Mesendoderm (in vitro differentiated cells): ENCODE data around the gene EFCAB14.
"Not testable (repeated sequence)": the region's sequence is repeated elsewhere in the genome, so short reads cannot be mapped to it uniquely, and the experiment has no call there.

ENCODE experiments used
- DNase-seq: peaks from one replicate; pipeline ENCODE4 v3.0.0; 2013
- H2AK5ac ChIP-seq: 2 replicates; pipeline ENCODE4 v1.6.1; 2013; ENCODE audit warnings: low read length, inconsistent platforms
- H2BK120ac ChIP-seq: 2 replicates; pipeline ENCODE4 v1.6.1; 2013; ENCODE audit warnings: low read depth, mild to moderate bottlenecking, low read length, moderate library complexity, mixed read lengths
- H2BK15ac ChIP-seq: replicated peaks from 2 replicates; pipeline ENCODE4 v1.6.1; 2013; ENCODE audit warnings: low read depth, mild to moderate bottlenecking, moderate library complexity
- H2BK5ac ChIP-seq: 2 replicates; pipeline ENCODE4 v1.6.1; 2013; ENCODE audit warnings: low read length, inconsistent platforms
- H3K18ac ChIP-seq: 2 replicates; pipeline ENCODE4 v1.6.1; 2013; ENCODE audit warnings: mild to moderate bottlenecking, low read length, mixed read lengths
- H3K23ac ChIP-seq: one replicate; pipeline ENCODE4 v1.6.1; 2013; ENCODE audit warnings: low read length
- H3K27ac ChIP-seq: 2 replicates; pipeline ENCODE4 v1.5.1; 2013; ENCODE audit warnings: low read depth, mild to moderate bottlenecking, inconsistent platforms, low read length, moderate library complexity
- H3K27me3 ChIP-seq: 2 replicates; pipeline ENCODE4 v1.6.1; 2013; ENCODE audit warnings: low read length, control low read depth, mild to moderate bottlenecking, inconsistent platforms; ENCODE audit not compliant: insufficient read depth, poor library complexity
- H3K36me3 ChIP-seq: 2 replicates; pipeline ENCODE4 v1.6.1; 2013; ENCODE audit warnings: low read length, inconsistent platforms; ENCODE audit not compliant: control insufficient read depth, insufficient read depth
- H3K4ac ChIP-seq: one replicate; pipeline ENCODE4 v1.6.1; 2013; ENCODE audit warnings: low read depth, mild to moderate bottlenecking, low read length, moderate library complexity
- H3K4me1 ChIP-seq: 2 replicates; pipeline ENCODE4 v1.6.1; 2013; ENCODE audit warnings: low read depth, low read length, inconsistent platforms; ENCODE audit not compliant: control insufficient read depth
- H3K4me2 ChIP-seq: 2 replicates; pipeline ENCODE4 v1.6.1; 2013; ENCODE audit warnings: low read length
- H3K4me3 ChIP-seq: 2 replicates; pipeline ENCODE4 v1.5.1; 2013; ENCODE audit warnings: mild to moderate bottlenecking, low read length
- H3K56ac ChIP-seq: one replicate; pipeline ENCODE4 v1.6.1; 2013; ENCODE audit warnings: low read length
- H3K79me1 ChIP-seq: 2 replicates; pipeline ENCODE4 v1.6.1; 2013; ENCODE audit warnings: low read length, inconsistent platforms
- H3K79me2 ChIP-seq: 2 replicates; pipeline ENCODE4 v1.6.1; 2013; ENCODE audit warnings: mild to moderate bottlenecking, low read length; ENCODE audit not compliant: control insufficient read depth, insufficient read depth
- H3K9ac ChIP-seq: 2 replicates; pipeline ENCODE4 v1.6.1; 2013; ENCODE audit warnings: low read length, inconsistent platforms
- H4K5ac ChIP-seq: one replicate; pipeline ENCODE4 v1.6.1; 2013; ENCODE audit warnings: low read length
- H4K8ac ChIP-seq: one replicate; pipeline ENCODE4 v1.6.1; 2013; ENCODE audit warnings: low read depth, mild to moderate bottlenecking, control low read depth, low read length, moderate library complexity
- WGBS: extraction: QIAGEN DNeasy Blood & Tissue Kit; methylation state at CpG from one replicate; pipeline ENCODE4 v1.1.7; 2013; ENCODE audit warnings: low lambda C conversion rate, missing lambda C conversion rate; ENCODE audit not compliant: insufficient coverage; ENCODE audit errors: extremely low coverage; 5-methylcytosine and 5-hydroxymethylcytosine counted together

Gene EFCAB14

GRCh38 chr1:46760558-46761166, 41.7 kb upstream of the EFCAB14 start:
- no peak for DNase-seq
- Histone ChIP-seq H3K23ac (no peak overlapping the region), H3K9ac (no peak overlapping the region), H2AK5ac (no peak overlapping the region), H3K4me3 (no peak overlapping the region), H3K18ac (no peak overlapping the region), H3K56ac (no peak overlapping the region), H2BK15ac (no peak overlapping the region), H3K4me2 (no peak overlapping the region), H3K79me1 (no peaks in the 10 kb centered on the region), H3K27me3 (no peaks in the 10 kb centered on the region), H2BK5ac (no peak overlapping the region), H3K36me3 (no peaks in the 10 kb centered on the region), H2BK120ac (no peak overlapping the region), H4K8ac (no peak overlapping the region), H3K27ac (no peak overlapping the region), H3K4ac (no peak overlapping the region), H4K5ac (no peak overlapping the region), H3K4me1 (peaks cover 9% of the 10 kb centered on the region), H3K79me2 (no peaks in the 10 kb centered on the region)
- no CpG with 5 or more reads among the region's 2 CpGs for WGBS

- Histone ChIP-seq H3K9ac (no peak overlapping the region), H3K23ac (no peak overlapping the region), H3K4me1 (peaks cover 9% of the 10 kb centered on the region), H2BK5ac (no peak overlapping the region), H2BK15ac (no peak overlapping the region), H3K27ac (no peak overlapping the region), H3K18ac (no peak overlapping the region), H2AK5ac (no peak overlapping the region), H3K36me3 (no peaks in the 10 kb centered on the region), H3K4me2 (no peak overlapping the region), H3K27me3 (no peaks in the 10 kb centered on the region), H3K56ac (no peak overlapping the region), H4K8ac (no peak overlapping the region), H2BK120ac (no peak overlapping the region), H3K79me2 (no peaks in the 10 kb centered on the region), H3K4ac (no peak overlapping the region), H3K79me1 (no peaks in the 10 kb centered on the region), H3K4me3 (no peak overlapping the region), H4K5ac (no peak overlapping the region)
- peak; percentile 60 for DNase-seq
Measured at GRCh38 chr1:46757956-46758528, 39.1 kb upstream of the EFCAB14 start.

- Histone ChIP-seq H3K27me3 (no peaks in the 10 kb centered on the region), H3K4me3 (no peak overlapping the region), H3K79me2 (no peaks in the 10 kb centered on the region), H3K23ac (no peak overlapping the region), H3K79me1 (no peaks in the 10 kb centered on the region), H3K9ac (no peak overlapping the region), H4K8ac (no peak overlapping the region), H2BK5ac (no peak overlapping the region), H2BK15ac (no peak overlapping the region), H3K4me2 (no peak overlapping the region), H3K18ac (peak overlapping the region; percentile 39), H3K4ac (no peak overlapping the region), H3K4me1 (peaks cover 9% of the 10 kb centered on the region), H3K36me3 (no peaks in the 10 kb centered on the region), H2AK5ac (no peak overlapping the region), H3K27ac (no peak overlapping the region), H3K56ac (no peak overlapping the region), H4K5ac (no peak overlapping the region), H2BK120ac (no peak overlapping the region)
- WGBS: no CpG with 5 or more reads among the region's 6 CpGs
- peak; percentile 73 for DNase-seq
Measured at GRCh38 chr1:46757247-46757955, 38.5 kb upstream of the EFCAB14 start.

- Histone ChIP-seq H3K4me3 (no peak overlapping the region), H3K36me3 (no peaks in the 10 kb centered on the region), H3K27ac (no peak overlapping the region)
Measured at GRCh38 chr1:46755121-46755520, 36.2 kb upstream of the EFCAB14 start.

GRCh38 chr1:46754707-46755106, 35.8 kb upstream of the EFCAB14 start:
- H2BK5ac ChIP-seq, H3K18ac ChIP-seq, H3K79me1 ChIP-seq, H3K27ac ChIP-seq, H2BK15ac ChIP-seq, H3K79me2 ChIP-seq, DNase-seq, H3K36me3 ChIP-seq, H4K8ac ChIP-seq, H3K4me2 ChIP-seq, H2BK120ac ChIP-seq, H3K4me1 ChIP-seq, H3K23ac ChIP-seq, H3K4me3 ChIP-seq, H2AK5ac ChIP-seq, H3K27me3 ChIP-seq, H3K4ac ChIP-seq, H4K5ac ChIP-seq, H3K9ac ChIP-seq, H3K56ac ChIP-seq: not testable (repeated sequence)
- no CpG with 5 or more reads among the region's 4 CpGs for WGBS

More at GRCh38 chr1:46755121-46755520, 36.2 kb upstream of the EFCAB14 start:
- Histone ChIP-seq H2BK5ac (no peak overlapping the region), H3K79me1 (no peaks in the 10 kb centered on the region), H3K4me1 (peaks cover 9% of the 10 kb centered on the region), H4K8ac (no peak overlapping the region), H3K4ac (no peak overlapping the region), H3K23ac (no peak overlapping the region), H2AK5ac (no peak overlapping the region), H2BK15ac (no peak overlapping the region), H4K5ac (no peak overlapping the region), H3K18ac (no peak overlapping the region), H3K56ac (no peak overlapping the region), H3K9ac (no peak overlapping the region), H3K4me2 (no peak overlapping the region), H3K79me2 (no peaks in the 10 kb centered on the region), H2BK120ac (no peak overlapping the region), H3K27me3 (no peaks in the 10 kb centered on the region)
- WGBS: no CpG with 5 or more reads among the region's 4 CpGs
- no peak for DNase-seq
